ENCODE measurements around the gene CALR3.

DNA sequence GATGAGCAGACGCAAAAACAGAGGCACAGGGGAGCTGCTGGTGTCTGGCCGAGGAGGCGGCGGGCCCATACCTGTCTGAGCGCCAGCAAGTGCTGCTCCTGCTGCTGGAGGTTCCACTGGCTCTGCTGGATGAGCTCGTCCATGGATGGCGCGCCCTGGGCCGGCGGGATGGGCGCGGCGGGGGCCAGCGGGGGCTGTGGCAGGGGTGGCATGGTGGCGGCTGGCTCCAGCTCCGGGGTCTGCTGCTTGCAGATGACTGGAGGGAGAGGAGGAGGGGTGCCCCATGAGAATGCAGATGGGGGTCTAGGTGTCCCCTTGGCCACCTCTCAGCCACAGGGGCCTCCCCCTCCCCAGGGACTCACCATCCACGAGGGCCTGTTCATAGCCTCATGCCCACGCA, 39.4 kb upstream of the CALR3 start:
- TF ChIP-seq, protein P1, sequence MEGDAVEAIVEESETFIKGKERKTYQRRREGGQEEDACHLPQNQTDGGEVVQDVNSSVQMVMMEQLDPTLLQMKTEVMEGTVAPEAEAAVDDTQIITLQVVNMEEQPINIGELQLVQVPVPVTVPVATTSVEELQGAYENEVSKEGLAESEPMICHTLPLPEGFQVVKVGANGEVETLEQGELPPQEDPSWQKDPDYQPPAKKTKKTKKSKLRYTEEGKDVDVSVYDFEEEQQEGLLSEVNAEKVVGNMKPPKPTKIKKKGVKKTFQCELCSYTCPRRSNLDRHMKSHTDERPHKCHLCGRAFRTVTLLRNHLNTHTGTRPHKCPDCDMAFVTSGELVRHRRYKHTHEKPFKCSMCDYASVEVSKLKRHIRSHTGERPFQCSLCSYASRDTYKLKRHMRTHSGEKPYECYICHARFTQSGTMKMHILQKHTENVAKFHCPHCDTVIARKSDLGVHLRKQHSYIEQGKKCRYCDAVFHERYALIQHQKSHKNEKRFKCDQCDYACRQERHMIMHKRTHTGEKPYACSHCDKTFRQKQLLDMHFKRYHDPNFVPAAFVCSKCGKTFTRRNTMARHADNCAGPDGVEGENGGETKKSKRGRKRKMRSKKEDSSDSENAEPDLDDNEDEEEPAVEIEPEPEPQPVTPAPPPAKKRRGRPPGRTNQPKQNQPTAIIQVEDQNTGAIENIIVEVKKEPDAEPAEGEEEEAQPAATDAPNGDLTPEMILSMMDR (IDR thresholded peaks at IDR 0.05), result no peak
- no peak for TF ChIP-seq POLR2A (IDR thresholded peaks at IDR 0.05; ENCODE audit: low read depth)
